ENCODE data around the gene LTBP2. TPM values are rescaled to one million over a fixed set of nuclear protein-coding genes. Genes with fewer than 3 reads are reported as not detected.

LTBP2 gene
- total and polyA plus RNA-seq, 2 of the 8 experiments (the other 6 are each of a cell fraction or from before 2014, with no cell fraction given): 0.48 to 0.89 TPM

- H3K4me2 ChIP-seq (ENCODE audit: insufficient read depth in 1 of 2, low read depth in 2 of 2, low read length in 2 of 2): no peak overlapping the region
- H3K23ac ChIP-seq (ENCODE audit: insufficient read length): no peak overlapping the region
- H3K14ac ChIP-seq (ENCODE audit: insufficient read length): no peak overlapping the region
- H3K36me3 ChIP-seq (ENCODE audit: control insufficient read depth in 2 of 4, insufficient read depth in 4 of 4, low read length in 3 of 4): peaks cover under 1 to 67% (median 28%) of the 10 kb centered on the region in 4 experiments
- no peak overlapping the region for H4K5ac ChIP-seq (ENCODE audit: insufficient read length, low read depth, low read length)
- no peak overlapping the region for H2BK12ac ChIP-seq (ENCODE audit: low read depth, low read length)
- H3K27ac ChIP-seq (ENCODE audit: low read depth, low read length): no peak overlapping the region
- POLR2A ChIA-PET (ENCODE audit: partially characterized antibody): interaction anchor here (0.8 to 3.2 kb wide), 8 partner anchors 9 to 184 kb away, joined by 4 to 15 read pairs (median 6); partner anchors contain the start of gene ABCD4
- FAIRE-seq (peak; percentile 77), DNase-seq (ENCODE audit: low read depth in 1 of 2, low spot score in 2 of 2) (no peak)
- 89% methylated on average over 2 of the region's 2 CpGs; no CpG with 5 or more reads in 1 of the 2 experiments for WGBS, 2 experiments (ENCODE audit: extremely low coverage in 1 of 2, insufficient coverage in 1 of 2, insufficient read length in 1 of 2, insufficient replicate concordance in 2 of 2, low coverage in 1 of 2, low lambda C conversion rate in 2 of 2, missing lambda C conversion rate in 1 of 2)
- no peak overlapping the region for H4K8ac ChIP-seq (ENCODE audit: extremely low read depth, insufficient read depth, low read length)
- no peaks in the 10 kb centered on the region for H3K23me2 ChIP-seq (ENCODE audit: low read depth, low read length)
- CTCF ChIA-PET (ENCODE audit: partially characterized antibody): interaction anchor here (0.6 to 12.6 kb wide), 36 partner anchors 12 to 738 kb away, joined by 3 to 181 read pairs (median 6); partner anchors contain the start of genes ABCD4, SYNDIG1L and VRTN
- H3K79me1 ChIP-seq (ENCODE audit: low read depth, low read length): no peaks in the 10 kb centered on the region
- no peak overlapping the region for H2AFZ ChIP-seq (ENCODE audit: low read length)
- no peak overlapping the region for H2BK120ac ChIP-seq (replicated peaks; ENCODE audit: low read depth, low read length)
- no peaks in the 10 kb centered on the region for H3K9me3 ChIP-seq (ENCODE audit: insufficient read depth in 2 of 2, low read depth in 1 of 2, low read length in 1 of 2)
- no peak overlapping the region for H2BK15ac ChIP-seq (ENCODE audit: low read length)
- no peak overlapping the region for H2BK5ac ChIP-seq (ENCODE audit: low read depth, low read length)
- no peak overlapping the region for H2BK20ac ChIP-seq (ENCODE audit: low read length)
- H4K91ac ChIP-seq (replicated peaks; ENCODE audit: insufficient read length, low read length): no peak overlapping the region
- H3K4ac ChIP-seq (replicated peaks; ENCODE audit: insufficient read length, low read depth, low read length): no peak overlapping the region
- no peak overlapping the region for H3K56ac ChIP-seq (replicated peaks; ENCODE audit: insufficient read length, low read depth, low read length)
- no peaks in the 10 kb centered on the region for H4K20me1 ChIP-seq (replicated peaks in 1 of 2; ENCODE audit: control insufficient read depth in 1 of 2, insufficient read depth in 2 of 2, low read length in 2 of 2)
- H3K4me3 ChIP-seq (ENCODE audit: extremely low read depth in 1 of 4, insufficient read depth in 2 of 4, low read depth in 3 of 4, low read length in 4 of 4): no peak overlapping the region
- H2AK5ac ChIP-seq (ENCODE audit: low read depth, low read length): no peak overlapping the region
- peaks cover 0 to 3% (median 0%) of the 10 kb centered on the region in 4 experiments; a peak in 2 of 7 replicates for H3K4me1 ChIP-seq (replicated peaks in 1 of 4; ENCODE audit: control insufficient read depth in 3 of 4, insufficient read depth in 4 of 4, low read length in 3 of 4)
- H3K9ac ChIP-seq (replicated peaks in 1 of 4; ENCODE audit: extremely low read depth in 1 of 4, low read depth in 3 of 4, low read length in 3 of 4): no peak overlapping the region
- no peaks in the 10 kb centered on the region for H3K27me3 ChIP-seq (replicated peaks in 1 of 4; ENCODE audit: control insufficient read depth in 3 of 4, extremely low read depth in 1 of 4, insufficient read depth in 3 of 4, low read length in 3 of 4)
- no peak overlapping the region for H3K18ac ChIP-seq (ENCODE audit: extremely low read depth, low read length)
- 0 out of 4 replicates have a peak, but pooled peaks of 1 of the 2 experiments have one; percentile 56 for TF ChIP-seq SIN3A (conservative IDR thresholded peaks at IDR 0.05 in 1 of 2, IDR thresholded peaks at IDR 0.05 in 1 of 2; ENCODE audit: low read depth in 1 of 2, low read length in 2 of 2)
- TF ChIP-seq KDM1A (IDR thresholded peaks at IDR 0.05; ENCODE audit: borderline replicate concordance, low read length): no peak
- TF ChIP-seq SRF (IDR thresholded peaks at IDR 0.05; ENCODE audit: low read depth, low read length): no peak
- TF ChIP-seq RAD21 (IDR thresholded peaks at IDR 0.05 in 1 of 2, conservative IDR thresholded peaks at IDR 0.05 in 1 of 2; ENCODE audit: low read depth in 2 of 2, low read length in 2 of 2): peak; percentile 100
- TF ChIP-seq, protein P1, sequence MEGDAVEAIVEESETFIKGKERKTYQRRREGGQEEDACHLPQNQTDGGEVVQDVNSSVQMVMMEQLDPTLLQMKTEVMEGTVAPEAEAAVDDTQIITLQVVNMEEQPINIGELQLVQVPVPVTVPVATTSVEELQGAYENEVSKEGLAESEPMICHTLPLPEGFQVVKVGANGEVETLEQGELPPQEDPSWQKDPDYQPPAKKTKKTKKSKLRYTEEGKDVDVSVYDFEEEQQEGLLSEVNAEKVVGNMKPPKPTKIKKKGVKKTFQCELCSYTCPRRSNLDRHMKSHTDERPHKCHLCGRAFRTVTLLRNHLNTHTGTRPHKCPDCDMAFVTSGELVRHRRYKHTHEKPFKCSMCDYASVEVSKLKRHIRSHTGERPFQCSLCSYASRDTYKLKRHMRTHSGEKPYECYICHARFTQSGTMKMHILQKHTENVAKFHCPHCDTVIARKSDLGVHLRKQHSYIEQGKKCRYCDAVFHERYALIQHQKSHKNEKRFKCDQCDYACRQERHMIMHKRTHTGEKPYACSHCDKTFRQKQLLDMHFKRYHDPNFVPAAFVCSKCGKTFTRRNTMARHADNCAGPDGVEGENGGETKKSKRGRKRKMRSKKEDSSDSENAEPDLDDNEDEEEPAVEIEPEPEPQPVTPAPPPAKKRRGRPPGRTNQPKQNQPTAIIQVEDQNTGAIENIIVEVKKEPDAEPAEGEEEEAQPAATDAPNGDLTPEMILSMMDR (IDR thresholded peaks at IDR 0.05; ENCODE audit: control extremely low read depth in 1 of 3, insufficient read depth in 1 of 3, low read depth in 1 of 3, low read length in 3 of 3): peak in 2 of 3 experiments; percentile 92 to 93; a peak in 3 of 4 replicates
- no peaks in the 10 kb centered on the region for H3K79me2 ChIP-seq (ENCODE audit: control insufficient read depth in 1 of 2, insufficient read depth in 2 of 2, low read length in 2 of 2)
Measured at GRCh38 chr14:74478996-74479635, 132.9 kb downstream of the LTBP2 start.

Data from H1 (cell line).